ENCODE results near the gene TMEM254. TPM values are rescaled to one million over a fixed set of nuclear protein-coding genes. Genes with fewer than 3 reads are reported as not detected.

Gene TMEM254
- polyA plus RNA-seq, 1 donor, result 49.6 TPM

DNA sequence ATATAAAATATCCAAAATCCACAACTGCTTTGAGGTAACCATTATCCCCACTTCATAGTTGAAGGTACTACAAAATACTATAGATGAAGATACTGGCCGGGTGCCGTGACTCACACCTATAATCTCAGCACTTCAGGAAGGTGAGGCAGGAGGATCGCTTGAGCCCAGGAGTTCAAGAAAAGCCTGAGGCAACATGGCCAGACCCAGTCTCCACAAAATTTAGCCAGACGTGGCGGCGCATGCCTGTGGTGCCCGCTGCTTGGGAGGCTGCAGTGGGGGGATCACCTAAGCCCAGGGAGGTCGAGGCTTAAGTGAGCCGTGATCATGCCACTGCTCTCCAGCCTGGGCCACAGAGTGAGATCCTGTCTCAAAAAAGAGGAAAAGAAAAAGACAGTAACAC is 21.7 kb downstream of the TMEM254 start:
- Histone ChIP-seq H3K27ac (ENCODE audit: low read length) (no peak overlapping the region), H3K4me3 (ENCODE audit: low read length) (no peak overlapping the region), H3K4me1 (ENCODE audit: control insufficient read depth, insufficient read depth, low read length) (peaks cover 15% of the 10 kb centered on the region), H3K36me3 (ENCODE audit: control insufficient read depth, insufficient read depth, low read length) (no peaks in the 10 kb centered on the region), H3K27me3 (ENCODE audit: control insufficient read depth, insufficient read depth, low read length) (no peaks in the 10 kb centered on the region), H3K9me3 (ENCODE audit: control insufficient read depth, low read depth, low read length) (no peaks in the 10 kb centered on the region)
- no CpG with 5 or more reads among the region's 9 CpGs for WGBS (ENCODE audit: insufficient coverage, low lambda C conversion rate)
- no peak for DNase-seq

DNA sequence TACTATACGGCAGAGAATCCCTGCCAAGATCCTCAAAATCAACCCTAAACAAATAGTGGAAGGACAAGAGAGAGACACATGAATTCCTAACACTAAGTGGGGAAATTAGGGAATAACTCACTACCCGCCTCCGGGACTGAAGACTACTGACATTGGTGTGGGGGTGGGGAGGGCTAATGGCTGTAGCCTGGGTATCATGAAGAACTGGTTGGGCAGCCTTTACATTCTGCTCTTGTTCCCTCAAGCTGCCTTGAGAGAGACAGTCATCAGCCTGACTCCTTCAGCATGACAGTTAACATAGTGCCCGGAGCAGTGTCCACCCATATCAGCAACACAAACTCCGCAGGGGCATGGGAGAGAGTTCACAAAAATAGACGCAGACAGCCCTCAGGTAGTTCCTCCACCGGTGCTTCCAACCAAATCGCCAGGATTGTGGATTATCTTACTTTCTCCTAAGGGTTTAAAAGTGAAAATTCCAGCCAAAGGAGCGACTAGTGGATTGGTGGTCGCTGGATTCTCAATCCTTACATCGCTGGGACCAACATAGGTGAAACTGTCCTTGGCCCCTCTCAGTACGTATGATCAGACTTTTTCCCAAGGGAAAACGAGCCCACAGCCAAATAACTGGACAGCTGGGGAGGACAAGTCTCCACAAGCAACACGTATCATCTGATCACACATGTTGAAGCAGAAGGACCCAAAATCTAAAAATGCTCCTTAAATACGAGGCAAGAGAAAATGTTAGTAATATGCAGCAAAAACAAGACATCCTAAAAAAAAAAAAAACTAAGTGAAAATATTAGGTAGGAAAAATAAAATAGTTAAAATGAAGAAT is 22.6 kb downstream of the TMEM254 start:
- no peaks in the 10 kb centered on the region for H3K27me3 ChIP-seq (ENCODE audit: control insufficient read depth, insufficient read depth, low read length)
- no peak for DNase-seq

DNA sequence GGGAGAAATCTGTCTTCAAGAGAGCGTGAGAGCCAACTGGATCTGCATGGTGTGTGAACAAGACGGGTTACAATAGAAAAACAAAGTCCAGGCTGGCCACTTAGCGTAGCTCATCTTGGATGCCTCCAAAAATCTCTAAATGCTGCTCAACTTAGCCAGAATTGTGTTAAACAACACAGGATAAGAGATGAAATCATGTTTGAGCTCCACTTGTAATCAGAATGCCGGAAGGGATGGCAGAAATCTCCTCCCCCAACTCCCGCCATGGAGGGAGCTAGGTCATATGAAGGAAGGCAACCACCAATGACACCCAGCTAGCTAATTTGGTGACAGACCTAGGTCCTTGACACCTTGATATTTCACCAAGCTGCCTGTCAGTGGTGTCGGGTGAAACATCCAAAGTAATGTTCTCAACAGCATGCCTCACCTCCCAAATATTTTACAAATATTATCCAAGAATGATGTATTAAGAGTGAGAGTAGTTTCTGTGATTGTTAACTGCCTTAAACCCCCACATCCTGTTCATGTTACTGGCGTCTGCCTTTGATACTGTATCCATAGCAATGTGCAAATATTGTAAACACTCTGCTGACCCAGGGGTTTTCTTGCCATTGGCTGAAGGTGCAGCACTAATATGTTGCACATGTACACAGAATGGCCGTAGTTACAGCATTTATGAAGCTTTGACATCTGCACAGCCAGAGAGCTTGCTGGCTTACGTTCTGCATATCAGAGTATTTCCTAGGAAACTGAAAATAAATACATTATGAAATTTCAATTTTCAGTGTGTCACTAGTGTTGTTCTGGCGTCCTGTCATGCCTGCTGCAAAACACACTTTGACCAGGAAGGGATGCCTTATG is 25.8 kb downstream of the TMEM254 start:
- Histone ChIP-seq H3K36me3 (ENCODE audit: control insufficient read depth, insufficient read depth, low read length) (no peaks in the 10 kb centered on the region), H3K4me3 (ENCODE audit: low read length) (no peak overlapping the region), H3K27me3 (ENCODE audit: control insufficient read depth, insufficient read depth, low read length) (no peaks in the 10 kb centered on the region), H3K9me3 (ENCODE audit: control insufficient read depth, low read depth, low read length) (peaks cover 9% of the 10 kb centered on the region), H3K4me1 (ENCODE audit: control insufficient read depth, insufficient read depth, low read length) (peaks cover 17% of the 10 kb centered on the region), H3K27ac (ENCODE audit: low read length) (peak overlapping the region; percentile 39)
- WGBS (ENCODE audit: insufficient coverage, low lambda C conversion rate), result 14% methylated on average over 1 of the region's 10 CpGs
- DNase-seq, result peak; percentile 54 to 83

More for the DNA sequence above, 22.6 kb downstream of the TMEM254 start:
- 100% methylated on average over 1 of the region's 15 CpGs for WGBS (ENCODE audit: insufficient coverage, low lambda C conversion rate)
- Histone ChIP-seq H3K27ac (ENCODE audit: low read length) (no peak overlapping the region), H3K4me3 (ENCODE audit: low read length) (no peak overlapping the region), H3K36me3 (ENCODE audit: control insufficient read depth, insufficient read depth, low read length) (no peaks in the 10 kb centered on the region), H3K9me3 (ENCODE audit: control insufficient read depth, low read depth, low read length) (no peaks in the 10 kb centered on the region), H3K4me1 (ENCODE audit: control insufficient read depth, insufficient read depth, low read length) (peaks cover 17% of the 10 kb centered on the region)

DNA sequence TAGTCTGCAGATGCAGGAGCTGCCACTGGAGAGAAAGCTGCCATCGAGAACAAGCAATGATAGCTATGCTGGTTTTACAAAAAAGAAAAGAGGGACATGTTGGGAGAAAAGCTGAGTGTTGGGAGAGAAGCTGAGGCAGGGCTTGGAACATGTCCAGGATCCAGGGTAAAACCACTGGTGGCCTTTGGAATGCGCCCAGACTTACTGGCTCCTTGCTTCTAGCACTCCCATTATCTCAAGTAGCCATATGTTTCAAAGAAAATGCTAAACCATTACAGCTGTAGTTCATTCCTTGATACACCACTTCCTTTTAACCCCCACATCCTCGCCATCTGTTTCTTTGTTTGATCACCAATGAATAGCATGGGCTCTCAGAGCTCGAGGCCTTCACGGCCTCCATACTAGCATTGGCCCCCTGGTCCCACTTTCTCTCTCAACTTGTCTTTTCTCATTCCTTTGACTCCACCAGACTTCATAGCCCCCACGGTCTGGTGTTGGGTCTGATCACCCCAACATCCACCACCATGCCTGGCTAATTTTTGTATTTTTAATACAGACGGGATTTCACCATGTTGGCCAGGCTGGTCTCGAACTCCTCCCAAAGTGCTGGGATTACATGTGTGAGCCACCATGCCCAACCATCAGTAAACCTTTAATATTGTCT is 30.2 kb downstream of the TMEM254 start:
- Histone ChIP-seq H3K27me3 (ENCODE audit: control insufficient read depth, insufficient read depth, low read length) (no peaks in the 10 kb centered on the region), H3K4me3 (ENCODE audit: low read length) (no peak overlapping the region), H3K36me3 (ENCODE audit: control insufficient read depth, insufficient read depth, low read length) (no peaks in the 10 kb centered on the region), H3K4me1 (ENCODE audit: control insufficient read depth, insufficient read depth, low read length) (peaks cover 16% of the 10 kb centered on the region), H3K27ac (ENCODE audit: low read length) (no peak overlapping the region), H3K9me3 (ENCODE audit: control insufficient read depth, low read depth, low read length) (peaks cover 11% of the 10 kb centered on the region)
- no peak for DNase-seq
- 100% methylated on average over 2 of the region's 8 CpGs for WGBS (ENCODE audit: insufficient coverage, low lambda C conversion rate)

DNA sequence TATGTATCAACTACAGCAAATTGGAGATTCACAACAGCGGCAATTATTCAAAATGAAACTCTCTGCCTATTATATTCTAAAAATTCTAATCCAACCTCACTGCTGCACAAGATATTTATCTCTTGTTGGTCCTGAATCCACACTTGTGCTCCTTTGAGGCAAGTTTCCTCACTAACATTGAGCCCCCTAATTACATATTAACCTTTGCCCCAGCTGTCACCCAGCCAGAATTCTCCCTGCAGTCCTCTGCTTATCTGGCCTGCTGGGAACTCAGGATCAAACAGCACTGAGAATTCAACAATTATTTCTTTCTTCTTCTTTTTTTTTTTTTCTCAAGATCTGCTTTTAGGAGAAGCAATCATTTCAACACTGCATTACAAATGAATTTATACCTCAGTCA is 32.5 kb downstream of the TMEM254 start:
- Histone ChIP-seq H3K4me3 (ENCODE audit: low read length) (no peak overlapping the region), H3K27ac (ENCODE audit: low read length) (no peak overlapping the region), H3K4me1 (ENCODE audit: control insufficient read depth, insufficient read depth, low read length) (no peaks in the 10 kb centered on the region), H3K9me3 (ENCODE audit: control insufficient read depth, low read depth, low read length) (peaks cover 11% of the 10 kb centered on the region), H3K27me3 (ENCODE audit: control insufficient read depth, insufficient read depth, low read length) (no peaks in the 10 kb centered on the region), H3K36me3 (ENCODE audit: control insufficient read depth, insufficient read depth, low read length) (no peaks in the 10 kb centered on the region)
- 60% methylated on average over 1 of the region's 1 CpG for WGBS (ENCODE audit: insufficient coverage, low lambda C conversion rate)
- DNase-seq, result peak; percentile 16 to 64

DNA sequence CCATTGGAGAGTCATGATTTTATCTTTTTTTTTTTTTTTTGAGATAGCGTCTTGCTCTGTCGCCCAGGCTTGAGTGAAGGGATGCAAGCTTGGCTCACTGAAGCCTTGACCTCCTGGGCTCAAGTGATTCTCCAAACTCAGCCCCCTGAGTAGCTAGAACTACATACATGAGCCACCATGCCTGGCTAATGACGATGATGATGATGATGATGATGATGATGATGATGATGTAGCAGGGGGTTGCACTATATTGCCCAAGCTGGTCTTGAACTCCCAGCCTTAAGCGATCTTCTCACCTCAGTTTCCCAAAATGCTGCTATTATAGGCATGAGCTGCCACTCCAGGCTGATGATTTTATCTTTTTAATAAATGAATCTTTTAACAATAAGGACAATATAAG is 40.2 kb downstream of the TMEM254 start:
- no CpG with 5 or more reads among the region's 4 CpGs for WGBS (ENCODE audit: insufficient coverage, low lambda C conversion rate)
- no peaks in the 10 kb centered on the region for H3K27me3 ChIP-seq (ENCODE audit: control insufficient read depth, insufficient read depth, low read length)

DNA sequence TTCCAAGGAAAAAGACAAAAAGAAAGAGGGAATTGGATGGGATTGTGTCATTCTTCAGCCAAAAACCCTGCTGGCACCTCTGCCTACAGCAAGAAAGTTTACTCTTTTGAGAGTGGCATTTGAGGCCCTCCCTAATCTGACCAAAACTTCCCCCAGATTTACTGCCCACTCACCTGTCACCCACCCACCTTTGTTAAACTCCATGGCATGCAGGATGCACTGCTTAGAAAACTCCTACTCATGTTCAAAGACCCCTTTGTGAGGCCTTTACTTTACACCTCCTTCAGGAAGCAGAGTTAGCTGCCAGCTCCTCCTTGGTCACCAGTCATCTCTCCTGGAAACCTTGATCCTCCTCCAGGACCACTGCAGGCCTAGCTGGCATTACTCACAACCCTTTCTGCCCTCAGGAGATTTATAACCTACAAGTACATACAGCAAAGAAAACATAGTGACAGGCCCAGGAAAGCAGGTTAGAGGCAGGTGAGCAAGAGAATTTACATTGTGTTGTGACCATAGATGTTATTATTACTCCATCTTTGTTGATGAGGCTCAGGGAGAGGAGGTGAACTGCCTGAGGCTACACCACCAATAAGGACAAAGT is 43.7 kb downstream of the TMEM254 start:
- Histone ChIP-seq H3K27me3 (ENCODE audit: control insufficient read depth, insufficient read depth, low read length) (no peaks in the 10 kb centered on the region), H3K36me3 (ENCODE audit: control insufficient read depth, insufficient read depth, low read length) (no peaks in the 10 kb centered on the region)

More for the DNA sequence above, 40.2 kb downstream of the TMEM254 start:
- Histone ChIP-seq H3K27ac (ENCODE audit: low read length) (no peak overlapping the region), H3K36me3 (ENCODE audit: control insufficient read depth, insufficient read depth, low read length) (no peaks in the 10 kb centered on the region), H3K9me3 (ENCODE audit: control insufficient read depth, low read depth, low read length) (no peaks in the 10 kb centered on the region), H3K4me1 (ENCODE audit: control insufficient read depth, insufficient read depth, low read length) (no peaks in the 10 kb centered on the region), H3K4me3 (ENCODE audit: low read length) (no peak overlapping the region)
- no peak for DNase-seq

DNA sequence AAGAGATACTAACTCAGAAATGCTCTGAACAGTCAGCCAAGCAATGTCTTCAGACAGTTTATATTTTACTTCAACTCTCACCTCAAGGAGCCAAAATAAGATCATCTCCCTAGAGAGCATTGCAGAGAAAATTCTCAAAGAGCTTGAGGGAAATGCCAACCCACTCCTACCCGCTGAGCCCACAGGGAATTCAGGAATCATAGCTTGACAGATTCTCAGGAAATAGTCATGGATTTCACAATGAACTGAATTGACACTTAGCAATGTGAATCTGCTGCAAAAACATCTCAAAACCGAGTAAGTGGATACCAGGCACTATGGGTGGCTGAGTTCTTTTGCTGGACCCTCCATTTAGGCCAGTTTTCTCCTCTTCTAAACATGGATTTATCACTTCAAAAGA is 44.3 kb downstream of the TMEM254 start:
- no CpG with 5 or more reads among the region's 2 CpGs for WGBS (ENCODE audit: insufficient coverage, low lambda C conversion rate)
- H3K9me3 ChIP-seq (ENCODE audit: control insufficient read depth, low read depth, low read length), result no peaks in the 10 kb centered on the region
- no peaks in the 10 kb centered on the region for H3K36me3 ChIP-seq (ENCODE audit: control insufficient read depth, insufficient read depth, low read length)
- no peak overlapping the region for H3K27ac ChIP-seq (ENCODE audit: low read length)
- H3K27me3 ChIP-seq (ENCODE audit: control insufficient read depth, insufficient read depth, low read length), result no peaks in the 10 kb centered on the region
- no peak overlapping the region for H3K4me3 ChIP-seq (ENCODE audit: low read length)
- DNase-seq, result no peak
- no peaks in the 10 kb centered on the region for H3K4me1 ChIP-seq (ENCODE audit: control insufficient read depth, insufficient read depth, low read length)

More for the DNA sequence above, 43.7 kb downstream of the TMEM254 start:
- Histone ChIP-seq H3K27ac (ENCODE audit: low read length) (no peak overlapping the region), H3K4me3 (ENCODE audit: low read length) (no peak overlapping the region), H3K9me3 (ENCODE audit: control insufficient read depth, low read depth, low read length) (no peaks in the 10 kb centered on the region), H3K4me1 (ENCODE audit: control insufficient read depth, insufficient read depth, low read length) (no peaks in the 10 kb centered on the region)
- DNase-seq, result no peak

DNA sequence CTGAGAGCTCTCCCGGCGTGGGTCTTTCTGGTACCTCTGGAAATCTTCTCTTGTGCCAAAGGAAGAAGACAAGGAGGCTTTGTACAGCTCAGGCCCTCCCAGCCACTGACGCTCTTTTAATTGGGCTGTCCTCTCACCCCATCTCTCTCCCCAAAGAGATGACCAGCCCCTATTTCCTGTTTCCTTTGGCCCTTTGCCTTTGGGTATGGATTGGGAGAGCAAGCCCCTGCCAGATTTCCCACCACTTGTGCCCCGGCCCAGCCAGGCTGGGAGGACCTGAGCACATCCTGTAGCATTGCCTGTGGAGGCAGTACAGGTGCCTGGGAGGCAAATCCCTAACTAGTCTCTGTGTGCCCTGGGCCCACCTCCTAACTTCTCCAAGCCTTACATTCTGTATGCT is 48.4 kb downstream of the TMEM254 start:
- WGBS (ENCODE audit: insufficient coverage, low lambda C conversion rate), result no CpG with 5 or more reads among the region's 4 CpGs
- no peak for DNase-seq
- Histone ChIP-seq H3K36me3 (ENCODE audit: control insufficient read depth, insufficient read depth, low read length) (no peaks in the 10 kb centered on the region), H3K9me3 (ENCODE audit: control insufficient read depth, low read depth, low read length) (no peaks in the 10 kb centered on the region), H3K4me1 (ENCODE audit: control insufficient read depth, insufficient read depth, low read length) (no peaks in the 10 kb centered on the region), H3K4me3 (ENCODE audit: low read length) (no peak overlapping the region), H3K27ac (ENCODE audit: low read length) (no peak overlapping the region), H3K27me3 (ENCODE audit: control insufficient read depth, insufficient read depth, low read length) (peaks cover 6% of the 10 kb centered on the region)

DNA sequence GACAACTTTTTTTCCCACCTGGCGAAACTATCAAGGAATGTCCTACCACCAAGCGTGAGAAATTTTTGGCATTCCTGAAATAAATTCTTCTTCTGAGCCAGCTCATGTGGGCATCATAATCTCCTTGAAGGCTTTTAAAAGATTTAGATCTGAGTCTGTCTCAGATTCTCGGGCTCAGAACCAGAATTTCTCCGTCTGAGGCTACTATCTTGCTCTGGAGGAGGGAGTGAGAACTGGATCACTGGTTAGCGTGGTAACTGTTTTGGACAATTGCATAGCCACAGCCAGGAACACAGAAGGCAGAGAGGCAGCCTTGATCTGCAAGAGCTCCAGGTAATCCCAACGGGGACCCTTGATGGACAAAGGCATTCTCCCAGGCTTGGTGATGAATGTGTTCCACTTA is 53.0 kb downstream of the TMEM254 start:
- H3K9me3 ChIP-seq (ENCODE audit: control insufficient read depth, low read depth, low read length), result no peaks in the 10 kb centered on the region
- DNase-seq, result no peak
- H3K27me3 ChIP-seq (ENCODE audit: control insufficient read depth, insufficient read depth, low read length), result peaks cover 26% of the 10 kb centered on the region
- H3K4me3 ChIP-seq (ENCODE audit: low read length), result no peak overlapping the region
- no peak overlapping the region for H3K27ac ChIP-seq (ENCODE audit: low read length)
- WGBS (ENCODE audit: insufficient coverage, low lambda C conversion rate), result 100% methylated on average over 1 of the region's 6 CpGs
- no peaks in the 10 kb centered on the region for H3K4me1 ChIP-seq (ENCODE audit: control insufficient read depth, insufficient read depth, low read length)
- H3K36me3 ChIP-seq (ENCODE audit: control insufficient read depth, insufficient read depth, low read length), result no peaks in the 10 kb centered on the region

Data from large intestine (tissue), 3 donors.